ENCODE data around the gene C1GALT1C1.
"Not testable (repeated sequence)": the region's sequence is repeated elsewhere in the genome, so short reads cannot be mapped to it uniquely, and the experiment has no call there.

The C1GALT1C1 gene

GRCh38 chrX:120671963-120672362, 42.1 kb upstream of the C1GALT1C1 start:
- no peak overlapping the region for H2AFZ ChIP-seq (ENCODE audit: low read depth, low read length)
- H3K4me2 ChIP-seq (ENCODE audit: low read length) = no peak overlapping the region
- no peak for TF ChIP-seq CTCF (IDR thresholded peaks at IDR 0.05; ENCODE audit: low read depth, low read length)
- TF ChIP-seq EZH2phosphoT487 (IDR thresholded peaks at IDR 0.05; ENCODE audit: low read depth) = no peak
- no peaks in the 10 kb centered on the region for H3K36me3 ChIP-seq (replicated peaks; ENCODE audit: low read depth, low read length)
- no peaks in the 10 kb centered on the region for H3K27me3 ChIP-seq (ENCODE audit: low read depth, low read length)
- no peaks in the 10 kb centered on the region for H3K9me3 ChIP-seq (ENCODE audit: insufficient read depth, low read length)
- no peaks in the 10 kb centered on the region for H3K79me2 ChIP-seq (ENCODE audit: low read length)
- peaks cover 6% of the 10 kb centered on the region for H3K4me1 ChIP-seq (ENCODE audit: low read length)
- no peak overlapping the region for H3K9ac ChIP-seq (ENCODE audit: low read length)
- H3K4me3 ChIP-seq (ENCODE audit: low read length) = no peak overlapping the region
- no peak overlapping the region for H3K27ac ChIP-seq (ENCODE audit: low read length)
- H4K20me1 ChIP-seq (ENCODE audit: insufficient read depth, low read length) = no peaks in the 10 kb centered on the region

GRCh38 chrX:120668357-120668756, 38.5 kb upstream of the C1GALT1C1 start:
- Histone ChIP-seq H3K4me2 (ENCODE audit: low read length) (no peak overlapping the region), H3K9ac (ENCODE audit: low read length) (no peak overlapping the region), H2AFZ (ENCODE audit: low read depth, low read length) (no peak overlapping the region), H3K27ac (ENCODE audit: low read length) (no peak overlapping the region), H3K36me3 (replicated peaks; ENCODE audit: low read depth, low read length) (no peaks in the 10 kb centered on the region), H3K4me3 (ENCODE audit: low read length) (no peak overlapping the region), H3K27me3 (ENCODE audit: low read depth, low read length) (no peaks in the 10 kb centered on the region), H3K9me3 (ENCODE audit: insufficient read depth, low read length) (no peaks in the 10 kb centered on the region), H4K20me1 (ENCODE audit: insufficient read depth, low read length) (no peaks in the 10 kb centered on the region), H3K79me2 (ENCODE audit: low read length) (no peaks in the 10 kb centered on the region), H3K4me1 (ENCODE audit: low read length) (peaks cover 6% of the 10 kb centered on the region)
- TF ChIP-seq CTCF (IDR thresholded peaks at IDR 0.05; ENCODE audit: low read depth, low read length) (no peak), EZH2phosphoT487 (IDR thresholded peaks at IDR 0.05; ENCODE audit: low read depth) (no peak)

GRCh38 chrX:120664535-120664934, 34.7 kb upstream of the C1GALT1C1 start:
- H2AFZ ChIP-seq (ENCODE audit: low read depth, low read length); H3K36me3 ChIP-seq (replicated peaks; ENCODE audit: low read depth, low read length); H3K27ac ChIP-seq (ENCODE audit: low read length); H4K20me1 ChIP-seq (ENCODE audit: insufficient read depth, low read length); H3K4me3 ChIP-seq (ENCODE audit: low read length); H3K79me2 ChIP-seq (ENCODE audit: low read length); H3K4me2 ChIP-seq (ENCODE audit: low read length); H3K27me3 ChIP-seq (ENCODE audit: low read depth, low read length); H3K9me3 ChIP-seq (ENCODE audit: insufficient read depth, low read length); H3K4me1 ChIP-seq (ENCODE audit: low read length); H3K9ac ChIP-seq (ENCODE audit: low read length): not testable (repeated sequence)

- Histone ChIP-seq H3K27me3 (ENCODE audit: low read depth, low read length) (no peaks in the 10 kb centered on the region), H3K9me3 (ENCODE audit: insufficient read depth, low read length) (no peaks in the 10 kb centered on the region), H3K9ac (ENCODE audit: low read length) (no peak overlapping the region), H3K4me2 (ENCODE audit: low read length) (no peak overlapping the region), H3K79me2 (ENCODE audit: low read length) (no peaks in the 10 kb centered on the region), H4K20me1 (ENCODE audit: insufficient read depth, low read length) (no peaks in the 10 kb centered on the region), H3K36me3 (replicated peaks; ENCODE audit: low read depth, low read length) (no peaks in the 10 kb centered on the region), H3K4me1 (ENCODE audit: low read length) (peaks cover 6% of the 10 kb centered on the region), H2AFZ (ENCODE audit: low read depth, low read length) (no peak overlapping the region), H3K27ac (ENCODE audit: low read length) (no peak overlapping the region), H3K4me3 (ENCODE audit: low read length) (no peak overlapping the region)
- peak; percentile 60 for TF ChIP-seq CTCF (IDR thresholded peaks at IDR 0.05; ENCODE audit: low read depth, low read length)
- TF ChIP-seq EZH2phosphoT487 (IDR thresholded peaks at IDR 0.05; ENCODE audit: low read depth) = no peak
These were observed 34.2 kb upstream of the C1GALT1C1 start for GRCh38 chrX:120664081-120664480.

- no peak overlapping the region for H3K9ac ChIP-seq (ENCODE audit: low read length)
These were observed 32.8 kb upstream of the C1GALT1C1 start for GRCh38 chrX:120662662-120663061.

More at GRCh38 chrX:120662662-120663061, 32.8 kb upstream of the C1GALT1C1 start:
- Histone ChIP-seq H3K27ac (ENCODE audit: low read length) (no peak overlapping the region), H3K9me3 (ENCODE audit: insufficient read depth, low read length) (no peaks in the 10 kb centered on the region), H3K79me2 (ENCODE audit: low read length) (no peaks in the 10 kb centered on the region), H3K4me3 (ENCODE audit: low read length) (no peak overlapping the region), H3K4me1 (ENCODE audit: low read length) (no peaks in the 10 kb centered on the region), H2AFZ (ENCODE audit: low read depth, low read length) (no peak overlapping the region), H3K36me3 (replicated peaks; ENCODE audit: low read depth, low read length) (no peaks in the 10 kb centered on the region), H3K4me2 (ENCODE audit: low read length) (no peak overlapping the region), H4K20me1 (ENCODE audit: insufficient read depth, low read length) (no peaks in the 10 kb centered on the region), H3K27me3 (ENCODE audit: low read depth, low read length) (no peaks in the 10 kb centered on the region)
- TF ChIP-seq CTCF (IDR thresholded peaks at IDR 0.05; ENCODE audit: low read depth, low read length) (no peak), EZH2phosphoT487 (IDR thresholded peaks at IDR 0.05; ENCODE audit: low read depth) (no peak)
